ENCODE results near the gene RELN. TPM values are rescaled to one million over a fixed set of nuclear protein-coding genes. Genes with fewer than 3 reads are reported as not detected.

Gene RELN
- total RNA-seq, 1 donor from 2014 or later = 7.4 TPM

DNA sequence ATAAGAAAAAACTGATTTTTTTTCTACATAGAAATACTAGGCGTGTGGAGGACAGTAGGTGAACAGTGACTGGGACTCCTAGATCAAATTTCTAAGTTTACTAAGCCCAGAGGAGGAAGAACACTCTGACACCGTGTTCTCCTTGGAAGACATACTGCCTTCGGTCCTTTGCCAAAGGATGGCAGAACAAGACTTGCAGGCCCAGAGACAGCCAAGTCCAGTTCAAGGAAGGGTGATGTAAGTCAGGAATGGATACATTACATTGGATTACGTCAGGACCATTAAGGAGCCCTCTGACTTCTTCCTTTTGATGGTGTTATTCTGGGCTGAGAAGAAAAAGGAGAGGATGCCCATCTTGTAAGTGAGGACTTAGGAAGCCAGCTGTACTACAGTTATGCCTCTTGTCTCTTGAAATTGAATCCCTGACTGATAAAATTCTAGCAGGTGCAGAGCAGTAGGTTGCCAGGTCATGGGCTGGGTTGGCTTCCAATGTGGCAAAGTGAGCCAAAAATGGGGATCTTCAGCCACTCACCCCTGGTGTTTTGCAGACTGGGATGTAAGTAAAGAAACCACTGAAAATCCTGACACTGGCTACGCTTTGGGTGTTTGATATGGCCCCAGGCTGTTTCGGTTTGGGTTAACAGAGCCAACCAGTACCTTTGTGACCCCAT is 45.1 kb downstream of the RELN start:
- H3K4me1 ChIP-seq = no peaks in the 10 kb centered on the region

DNA sequence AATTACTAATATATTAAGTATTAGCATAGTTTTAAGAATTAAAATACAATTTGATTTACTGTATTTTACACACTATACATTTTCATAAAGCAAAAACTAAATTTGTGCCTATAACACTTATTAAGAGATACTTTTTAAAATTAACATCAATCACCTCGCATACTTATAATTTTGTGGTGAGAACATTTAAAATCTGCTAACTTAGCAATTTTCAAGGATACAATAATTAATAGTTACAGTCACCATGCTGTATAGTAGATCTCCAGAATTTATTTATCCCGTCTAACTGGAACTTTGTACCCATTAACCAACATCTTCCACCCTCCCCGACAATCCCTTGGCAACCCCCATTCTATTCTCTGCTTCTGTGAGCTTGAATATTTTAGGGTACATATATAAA is 47.5 kb downstream of the RELN start:
- TF ChIP-seq POLR2A (IDR thresholded peaks at IDR 0.05) (no peak), POLR2AphosphoS5 (IDR thresholded peaks at IDR 0.05; ENCODE audit: insufficient read depth in 1 of 2, low read depth in 1 of 2) (no peak)
- TF ChIP-seq, protein P1, sequence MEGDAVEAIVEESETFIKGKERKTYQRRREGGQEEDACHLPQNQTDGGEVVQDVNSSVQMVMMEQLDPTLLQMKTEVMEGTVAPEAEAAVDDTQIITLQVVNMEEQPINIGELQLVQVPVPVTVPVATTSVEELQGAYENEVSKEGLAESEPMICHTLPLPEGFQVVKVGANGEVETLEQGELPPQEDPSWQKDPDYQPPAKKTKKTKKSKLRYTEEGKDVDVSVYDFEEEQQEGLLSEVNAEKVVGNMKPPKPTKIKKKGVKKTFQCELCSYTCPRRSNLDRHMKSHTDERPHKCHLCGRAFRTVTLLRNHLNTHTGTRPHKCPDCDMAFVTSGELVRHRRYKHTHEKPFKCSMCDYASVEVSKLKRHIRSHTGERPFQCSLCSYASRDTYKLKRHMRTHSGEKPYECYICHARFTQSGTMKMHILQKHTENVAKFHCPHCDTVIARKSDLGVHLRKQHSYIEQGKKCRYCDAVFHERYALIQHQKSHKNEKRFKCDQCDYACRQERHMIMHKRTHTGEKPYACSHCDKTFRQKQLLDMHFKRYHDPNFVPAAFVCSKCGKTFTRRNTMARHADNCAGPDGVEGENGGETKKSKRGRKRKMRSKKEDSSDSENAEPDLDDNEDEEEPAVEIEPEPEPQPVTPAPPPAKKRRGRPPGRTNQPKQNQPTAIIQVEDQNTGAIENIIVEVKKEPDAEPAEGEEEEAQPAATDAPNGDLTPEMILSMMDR (IDR thresholded peaks at IDR 0.05) = no peak
- Histone ChIP-seq H3K36me3 (no peaks in the 10 kb centered on the region), H3K9me3 (no peaks in the 10 kb centered on the region), H3K4me1 (no peaks in the 10 kb centered on the region), H3K27me3 (no peaks in the 10 kb centered on the region), H3K27ac (no peak overlapping the region), H3K4me3 (no peak overlapping the region)
- intact Hi-C loops (cut with DNase I) = no loop called here
- DNase-seq (ENCODE audit: extremely low spot score in 2 of 2) = no peak

More for the DNA sequence above, 45.1 kb downstream of the RELN start:
- H3K36me3 ChIP-seq = no peaks in the 10 kb centered on the region
- no peak overlapping the region for H3K27ac ChIP-seq
- no peaks in the 10 kb centered on the region for H3K9me3 ChIP-seq
- H3K4me3 ChIP-seq = no peak overlapping the region
- no peaks in the 10 kb centered on the region for H3K27me3 ChIP-seq
- no peak for DNase-seq (ENCODE audit: extremely low spot score in 2 of 2)
- no peak for TF ChIP-seq POLR2AphosphoS5 (IDR thresholded peaks at IDR 0.05; ENCODE audit: insufficient read depth in 1 of 2, low read depth in 1 of 2)
- TF ChIP-seq POLR2A (IDR thresholded peaks at IDR 0.05) = no peak
- TF ChIP-seq, protein P1 (IDR thresholded peaks at IDR 0.05) = no peak
- intact Hi-C loops (cut with DNase I) = no loop called here

DNA sequence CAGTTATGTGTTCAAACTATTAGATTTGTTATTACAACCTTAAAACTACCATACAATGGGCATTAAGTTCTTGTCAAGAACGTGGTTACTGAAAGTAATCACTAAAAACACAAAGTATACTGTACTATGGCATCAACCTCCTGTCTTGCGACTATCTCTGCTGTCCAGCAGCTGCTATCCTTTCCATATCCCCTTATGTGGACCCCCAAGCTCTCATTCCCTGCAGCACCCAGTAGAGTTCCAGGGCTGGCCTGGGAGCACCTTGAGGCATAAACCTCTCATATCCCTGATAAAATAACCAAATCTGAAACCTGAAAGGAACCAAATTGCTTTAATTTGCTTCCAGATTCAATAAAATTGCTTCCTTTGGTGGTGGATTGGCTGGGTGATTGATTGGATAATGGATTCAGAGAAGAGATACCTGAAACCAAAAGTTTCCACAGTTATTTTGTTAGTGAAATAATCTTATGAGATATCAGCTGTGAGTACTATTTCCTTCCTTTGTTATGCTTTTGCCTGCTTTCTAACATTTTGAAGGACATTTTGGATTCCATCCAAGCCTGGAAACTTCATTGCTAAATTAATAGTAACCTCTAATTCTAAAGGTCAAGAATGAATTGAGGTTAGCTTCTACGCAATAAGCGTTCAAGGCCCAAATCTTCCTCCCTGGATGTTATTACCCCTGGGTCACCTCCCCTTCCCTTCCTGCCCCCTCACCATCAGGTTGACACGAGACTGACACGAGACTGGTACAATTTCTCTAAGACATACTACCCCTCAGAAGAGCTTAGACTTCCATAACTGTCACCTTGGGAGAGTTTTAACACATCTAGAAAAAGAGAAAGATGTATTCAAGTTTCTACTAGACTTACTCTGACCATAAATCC is 48.8 kb downstream of the RELN start:
- intact Hi-C loops (cut with DNase I) = no loop called here
- Histone ChIP-seq H3K27me3 (no peaks in the 10 kb centered on the region), H3K36me3 (no peaks in the 10 kb centered on the region), H3K27ac (no peak overlapping the region), H3K9me3 (no peaks in the 10 kb centered on the region), H3K4me3 (no peak overlapping the region), H3K4me1 (no peaks in the 10 kb centered on the region)
- TF ChIP-seq POLR2AphosphoS5 (IDR thresholded peaks at IDR 0.05; ENCODE audit: insufficient read depth in 1 of 2, low read depth in 1 of 2) = no peak
- no peak for TF ChIP-seq POLR2A (IDR thresholded peaks at IDR 0.05)
- TF ChIP-seq, protein P1 (IDR thresholded peaks at IDR 0.05) = no peak
- DNase-seq (ENCODE audit: extremely low spot score in 2 of 2) = no peak

DNA sequence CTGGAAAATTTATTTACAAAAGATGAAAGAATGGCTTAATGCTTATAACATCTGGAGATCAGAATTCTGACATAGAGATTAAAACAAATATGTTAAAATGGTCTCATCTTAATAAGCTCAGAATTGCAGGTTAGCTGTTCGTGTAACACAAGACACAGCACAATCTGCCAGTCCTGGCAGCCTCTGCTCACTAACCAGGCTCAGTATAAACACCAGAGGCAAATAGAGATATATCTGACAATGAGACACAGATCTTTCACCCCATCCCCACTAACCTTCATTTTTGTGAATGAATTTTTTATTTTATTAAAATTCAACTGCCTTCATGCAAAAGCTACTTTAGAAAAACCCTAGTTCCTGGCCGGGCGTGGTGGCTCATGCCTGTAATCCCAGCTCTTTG is 51.8 kb downstream of the RELN start:
- no peak overlapping the region for H3K27ac ChIP-seq
- H3K36me3 ChIP-seq = no peaks in the 10 kb centered on the region
- no peak overlapping the region for H3K4me3 ChIP-seq
- no peaks in the 10 kb centered on the region for H3K4me1 ChIP-seq
- no peaks in the 10 kb centered on the region for H3K9me3 ChIP-seq
- TF ChIP-seq POLR2A (IDR thresholded peaks at IDR 0.05) (no peak), POLR2AphosphoS5 (IDR thresholded peaks at IDR 0.05; ENCODE audit: insufficient read depth in 1 of 2, low read depth in 1 of 2) (no peak)
- TF ChIP-seq, protein P1 (IDR thresholded peaks at IDR 0.05) = no peak
- intact Hi-C loops (cut with DNase I) = no loop called here
- DNase-seq (ENCODE audit: extremely low spot score in 2 of 2) = no peak
- no peaks in the 10 kb centered on the region for H3K27me3 ChIP-seq

DNA sequence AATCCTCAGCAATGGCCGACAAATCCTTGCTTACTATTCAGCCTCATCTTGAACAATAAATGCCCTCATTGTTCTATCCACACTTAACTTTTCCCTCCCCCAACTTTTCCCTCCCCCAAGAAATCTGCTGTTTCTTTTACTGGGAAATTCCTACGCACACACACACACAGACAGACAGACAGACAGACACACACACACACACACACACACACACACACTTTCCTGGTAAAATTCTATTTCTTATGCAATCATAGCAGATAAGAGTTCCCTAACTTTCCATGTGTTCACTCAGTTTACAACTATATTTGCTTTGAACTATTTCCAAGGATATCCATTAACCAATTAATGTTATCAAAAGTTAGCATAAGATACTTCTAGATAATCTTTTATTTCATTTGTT is 52.9 kb downstream of the RELN start:
- H3K36me3 ChIP-seq = no peaks in the 10 kb centered on the region
- H3K4me3 ChIP-seq = no peak overlapping the region
- TF ChIP-seq, protein P1 (IDR thresholded peaks at IDR 0.05) = no peak
- TF ChIP-seq POLR2A (IDR thresholded peaks at IDR 0.05) (no peak), POLR2AphosphoS5 (IDR thresholded peaks at IDR 0.05; ENCODE audit: insufficient read depth in 1 of 2, low read depth in 1 of 2) (no peak)
- no peaks in the 10 kb centered on the region for H3K9me3 ChIP-seq
- no peaks in the 10 kb centered on the region for H3K27me3 ChIP-seq
- intact Hi-C loops (cut with DNase I) = no loop called here
- H3K27ac ChIP-seq = no peak overlapping the region
- H3K4me1 ChIP-seq = no peaks in the 10 kb centered on the region
- DNase-seq (ENCODE audit: extremely low spot score in 2 of 2) = no peak
